SK-N-SH (cell line): Measurements from ENCODE around the gene INO80C.

Experiments used
- CTCF ChIP-seq: fragments of 200-600 bp; sonication (generic); IDR thresholded peaks from 2 replicates; pipeline ENCODE4 v1.6.1; 2017; ENCODE audit warnings: antibody characterized with exemption, mild to moderate bottlenecking, moderate library complexity
- EP300 ChIP-seq, 2 experiments: IDR thresholded peaks; 2 replicates each; pipeline versions ENCODE4 v1.4.0 to v1.6.1; 2012; ENCODE audit warnings: borderline replicate concordance in 1 of 2, low read depth in 1 of 2, low read length in 1 of 2
- EZH2phosphoT487 ChIP-seq: fragments of 200-600 bp; sonication (generic); IDR thresholded peaks from 2 replicates; pipeline ENCODE4 v1.6.1; 2017; ENCODE audit warnings: low read depth, mixed run types, mild to moderate bottlenecking, antibody characterized with exemption, moderate library complexity, borderline replicate concordance
- FOXM1 ChIP-seq: IDR thresholded peaks from 2 replicates; pipeline ENCODE4 v1.4.0; 2012; ENCODE audit warnings: low read depth, mild to moderate bottlenecking
- GABPA ChIP-seq: IDR thresholded peaks from 2 replicates; pipeline ENCODE4 v1.4.0; 2012; ENCODE audit warnings: low read depth, mild to moderate bottlenecking
- POLR2AphosphoS5 ChIP-seq: IDR thresholded peaks from 2 replicates; pipeline ENCODE4 v1.6.1; 2012; ENCODE audit warnings: low read depth, low read length
- RFX5 ChIP-seq: IDR thresholded peaks from 2 replicates; pipeline ENCODE4 v1.6.1; 2012; ENCODE audit warnings: mild to moderate bottlenecking, improper control_type of control experiment, low read length
- SMC3 ChIP-seq: IDR thresholded peaks from 2 replicates; pipeline ENCODE4 v1.6.1; 2012; ENCODE audit warnings: low read depth, low read length, improper control_type of control experiment
- TAF1 ChIP-seq: IDR thresholded peaks from 2 replicates; pipeline ENCODE4 v1.6.1; 2012; ENCODE audit warnings: low read depth, mild to moderate bottlenecking, low read length, moderate library complexity, borderline replicate concordance
- YY1 ChIP-seq: IDR thresholded peaks from 2 replicates; pipeline ENCODE4 v1.4.0; 2012; ENCODE audit warnings: low read depth, mild to moderate bottlenecking
- TF ChIP-seq, protein P1 (sequence below): IDR thresholded peaks from 2 replicates; pipeline ENCODE4 v1.4.0; 2012; ENCODE audit warnings: low read depth, borderline replicate concordance
- TF ChIP-seq, protein P2 (sequence below): fragments of 150-350 bp; IDR thresholded peaks from 2 replicates; pipeline ENCODE4 v1.6.1; 2017; ENCODE audit warnings: antibody characterized with exemption, low read length, low read depth, borderline replicate concordance
- TF ChIP-seq, protein P3 (sequence below): IDR thresholded peaks from 2 replicates; pipeline ENCODE4 v1.6.1; 2012; ENCODE audit warnings: mild to moderate bottlenecking, low read depth, low read length, moderate library complexity
- TF ChIP-seq, protein P4 (sequence below): IDR thresholded peaks from 2 replicates; pipeline ENCODE4 v1.4.0; 2012; ENCODE audit warnings: low read depth

DNA sequence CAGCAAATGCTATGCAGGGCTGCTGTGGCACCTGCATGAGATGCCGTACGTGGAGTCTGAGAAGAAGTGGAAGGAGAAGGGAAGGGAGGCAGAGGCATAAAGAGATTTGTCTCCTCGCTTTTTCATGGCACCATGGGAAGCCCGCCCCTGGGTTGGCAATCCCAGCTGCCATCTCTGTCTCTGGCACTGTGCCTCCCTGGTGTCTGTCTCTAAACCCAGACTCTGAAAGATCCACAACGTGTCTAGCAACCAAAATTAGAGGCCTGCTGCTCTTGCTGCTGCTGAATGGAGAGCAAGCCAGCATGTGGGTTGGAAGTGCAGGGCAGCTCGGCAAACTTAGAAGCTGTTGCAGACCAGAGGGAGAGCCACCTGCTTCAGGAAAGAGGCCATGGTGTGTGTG is 53.1 kb downstream of the INO80C start:
- TF ChIP-seq EP300 (IDR thresholded peaks at IDR 0.05; ENCODE audit: borderline replicate concordance in 1 of 2, low read depth in 1 of 2, low read length in 1 of 2) (no peak), CTCF (no peak), TAF1 (no peak), SMC3 (no peak), YY1 (no peak), POLR2AphosphoS5 (no peak), FOXM1 (no peak), GABPA (no peak), EZH2phosphoT487 (no peak), RFX5 (no peak)
- TF ChIP-seq, protein P1, sequence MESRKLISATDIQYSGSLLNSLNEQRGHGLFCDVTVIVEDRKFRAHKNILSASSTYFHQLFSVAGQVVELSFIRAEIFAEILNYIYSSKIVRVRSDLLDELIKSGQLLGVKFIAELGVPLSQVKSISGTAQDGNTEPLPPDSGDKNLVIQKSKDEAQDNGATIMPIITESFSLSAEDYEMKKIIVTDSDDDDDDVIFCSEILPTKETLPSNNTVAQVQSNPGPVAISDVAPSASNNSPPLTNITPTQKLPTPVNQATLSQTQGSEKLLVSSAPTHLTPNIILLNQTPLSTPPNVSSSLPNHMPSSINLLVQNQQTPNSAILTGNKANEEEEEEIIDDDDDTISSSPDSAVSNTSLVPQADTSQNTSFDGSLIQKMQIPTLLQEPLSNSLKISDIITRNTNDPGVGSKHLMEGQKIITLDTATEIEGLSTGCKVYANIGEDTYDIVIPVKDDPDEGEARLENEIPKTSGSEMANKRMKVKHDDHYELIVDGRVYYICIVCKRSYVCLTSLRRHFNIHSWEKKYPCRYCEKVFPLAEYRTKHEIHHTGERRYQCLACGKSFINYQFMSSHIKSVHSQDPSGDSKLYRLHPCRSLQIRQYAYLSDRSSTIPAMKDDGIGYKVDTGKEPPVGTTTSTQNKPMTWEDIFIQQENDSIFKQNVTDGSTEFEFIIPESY: no peak
- TF ChIP-seq, protein P2, sequence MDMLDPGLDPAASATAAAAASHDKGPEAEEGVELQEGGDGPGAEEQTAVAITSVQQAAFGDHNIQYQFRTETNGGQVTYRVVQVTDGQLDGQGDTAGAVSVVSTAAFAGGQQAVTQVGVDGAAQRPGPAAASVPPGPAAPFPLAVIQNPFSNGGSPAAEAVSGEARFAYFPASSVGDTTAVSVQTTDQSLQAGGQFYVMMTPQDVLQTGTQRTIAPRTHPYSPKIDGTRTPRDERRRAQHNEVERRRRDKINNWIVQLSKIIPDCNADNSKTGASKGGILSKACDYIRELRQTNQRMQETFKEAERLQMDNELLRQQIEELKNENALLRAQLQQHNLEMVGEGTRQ: no peak
- TF ChIP-seq, protein P3, sequence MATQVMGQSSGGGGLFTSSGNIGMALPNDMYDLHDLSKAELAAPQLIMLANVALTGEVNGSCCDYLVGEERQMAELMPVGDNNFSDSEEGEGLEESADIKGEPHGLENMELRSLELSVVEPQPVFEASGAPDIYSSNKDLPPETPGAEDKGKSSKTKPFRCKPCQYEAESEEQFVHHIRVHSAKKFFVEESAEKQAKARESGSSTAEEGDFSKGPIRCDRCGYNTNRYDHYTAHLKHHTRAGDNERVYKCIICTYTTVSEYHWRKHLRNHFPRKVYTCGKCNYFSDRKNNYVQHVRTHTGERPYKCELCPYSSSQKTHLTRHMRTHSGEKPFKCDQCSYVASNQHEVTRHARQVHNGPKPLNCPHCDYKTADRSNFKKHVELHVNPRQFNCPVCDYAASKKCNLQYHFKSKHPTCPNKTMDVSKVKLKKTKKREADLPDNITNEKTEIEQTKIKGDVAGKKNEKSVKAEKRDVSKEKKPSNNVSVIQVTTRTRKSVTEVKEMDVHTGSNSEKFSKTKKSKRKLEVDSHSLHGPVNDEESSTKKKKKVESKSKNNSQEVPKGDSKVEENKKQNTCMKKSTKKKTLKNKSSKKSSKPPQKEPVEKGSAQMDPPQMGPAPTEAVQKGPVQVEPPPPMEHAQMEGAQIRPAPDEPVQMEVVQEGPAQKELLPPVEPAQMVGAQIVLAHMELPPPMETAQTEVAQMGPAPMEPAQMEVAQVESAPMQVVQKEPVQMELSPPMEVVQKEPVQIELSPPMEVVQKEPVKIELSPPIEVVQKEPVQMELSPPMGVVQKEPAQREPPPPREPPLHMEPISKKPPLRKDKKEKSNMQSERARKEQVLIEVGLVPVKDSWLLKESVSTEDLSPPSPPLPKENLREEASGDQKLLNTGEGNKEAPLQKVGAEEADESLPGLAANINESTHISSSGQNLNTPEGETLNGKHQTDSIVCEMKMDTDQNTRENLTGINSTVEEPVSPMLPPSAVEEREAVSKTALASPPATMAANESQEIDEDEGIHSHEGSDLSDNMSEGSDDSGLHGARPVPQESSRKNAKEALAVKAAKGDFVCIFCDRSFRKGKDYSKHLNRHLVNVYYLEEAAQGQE: no peak
- TF ChIP-seq, protein P4, sequence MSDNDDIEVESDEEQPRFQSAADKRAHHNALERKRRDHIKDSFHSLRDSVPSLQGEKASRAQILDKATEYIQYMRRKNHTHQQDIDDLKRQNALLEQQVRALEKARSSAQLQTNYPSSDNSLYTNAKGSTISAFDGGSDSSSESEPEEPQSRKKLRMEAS: no peak
